Karpas-422 (cell line): ENCODE measurements around the gene DERL2. TPM values are rescaled to one million over a fixed set of nuclear protein-coding genes. Genes with fewer than 3 reads are reported as not detected.

ENCODE experiments used
- DNase-seq: peaks from one replicate; pipeline ENCODE4 v3.0.0-alpha.2; 2015
- H2AFZ ChIP-seq: fragments of 200-600 bp; sonication (generic); 2 replicates; pipeline ENCODE4 v1.6.1; 2014; ENCODE audit warnings: antibody characterized with exemption, low read length, mixed read lengths
- H3K27ac ChIP-seq: fragments of 200-600 bp; sonication (generic); 2 replicates; pipeline ENCODE4 v1.5.1; 2014; ENCODE audit warnings: mild to moderate bottlenecking, low read length, moderate library complexity
- H3K27me3 ChIP-seq: fragments of 200-600 bp; sonication (generic); 2 replicates; pipeline ENCODE4 v1.6.1; 2014; ENCODE audit warnings: low read length, mixed read lengths
- H3K36me3 ChIP-seq: fragments of 200-600 bp; sonication (generic); 2 replicates; pipeline ENCODE4 v1.6.1; 2014; ENCODE audit warnings: low read length, mixed read lengths; ENCODE audit not compliant: insufficient read depth
- H3K4me1 ChIP-seq: fragments of 200-600 bp; sonication (generic); 2 replicates; pipeline ENCODE4 v1.6.1; 2014; ENCODE audit warnings: mild to moderate bottlenecking, low read length, mixed read lengths
- H3K4me2 ChIP-seq: fragments of 200-600 bp; sonication (generic); 2 replicates; pipeline ENCODE4 v1.6.1; 2014; ENCODE audit warnings: low read length, low read depth, mild to moderate bottlenecking; ENCODE audit not compliant: poor library complexity, severe bottlenecking
- H3K4me3 ChIP-seq: fragments of 200-600 bp; sonication (generic); 2 replicates; pipeline ENCODE4 v1.5.1; 2014; ENCODE audit warnings: mild to moderate bottlenecking, antibody characterized with exemption, low read length, mixed read lengths
- H3K79me2 ChIP-seq: fragments of 200-600 bp; sonication (generic); 2 replicates; pipeline ENCODE4 v1.6.1; 2014; ENCODE audit warnings: mild to moderate bottlenecking, low read length, mixed read lengths
- H3K9ac ChIP-seq: fragments of 200-600 bp; sonication (generic); 2 replicates; pipeline ENCODE4 v1.6.0; 2014; ENCODE audit warnings: low read length
- H3K9me2 ChIP-seq: fragments of 200-600 bp; sonication (generic), shearing (Covaris generic); replicated peaks from 2 replicates; pipeline ENCODE4 v1.6.0; 2014; ENCODE audit warnings: mild to moderate bottlenecking, low read length, moderate library complexity; ENCODE audit not compliant: insufficient read depth
- H3K9me3 ChIP-seq: fragments of 300-700, 200-600 bp; sonication (generic); 2 replicates; pipeline ENCODE4 v1.6.1; 2014; ENCODE audit warnings: low read length, mixed read lengths
- H4K20me1 ChIP-seq: fragments of 200-600 bp; sonication (generic); 2 replicates; pipeline ENCODE4 v1.6.1; 2014; ENCODE audit warnings: mild to moderate bottlenecking, antibody characterized with exemption, low read length, low read depth; ENCODE audit not compliant: insufficient read depth
- total RNA-seq: library from RNA; depleted of rRNA; stranded (reverse); fragments of >200 nt; shearing (Covaris generic); gene quantifications from 2 replicates; pipeline ENCODE4 v1.2.3, GENCODE V29; 2014; ENCODE audit warnings: low replicate concordance

DERL2 gene
- total RNA-seq, 1 experiment from 2014 or later: 23.8 TPM

GRCh38 chr17:5509482-5509881, 23.5 kb upstream of the DERL2 start:
- H3K9me2 ChIP-seq: no peaks in the 10 kb centered on the region
- no peak for DNase-seq

GRCh38 chr17:5508810-5509209, 22.8 kb upstream of the DERL2 start:
- no peaks in the 10 kb centered on the region for H3K9me2 ChIP-seq
- H4K20me1 ChIP-seq: no peaks in the 10 kb centered on the region
- no peaks in the 10 kb centered on the region for H3K36me3 ChIP-seq
- H3K4me1 ChIP-seq: no peaks in the 10 kb centered on the region
- H3K27ac ChIP-seq: no peak overlapping the region
- no peak overlapping the region for H2AFZ ChIP-seq
- no peak for DNase-seq
- no peaks in the 10 kb centered on the region for H3K9me3 ChIP-seq
- no peaks in the 10 kb centered on the region for H3K27me3 ChIP-seq
- H3K4me3 ChIP-seq: no peak overlapping the region
- H3K9ac ChIP-seq: no peak overlapping the region
- H3K4me2 ChIP-seq: no peak overlapping the region
- H3K79me2 ChIP-seq: no peaks in the 10 kb centered on the region

More at GRCh38 chr17:5509482-5509881, 23.5 kb upstream of the DERL2 start:
- H3K4me2 ChIP-seq: no peak overlapping the region
- no peaks in the 10 kb centered on the region for H3K4me1 ChIP-seq
- no peaks in the 10 kb centered on the region for H3K79me2 ChIP-seq
- no peaks in the 10 kb centered on the region for H3K27me3 ChIP-seq
- H4K20me1 ChIP-seq: no peaks in the 10 kb centered on the region
- H3K36me3 ChIP-seq: no peaks in the 10 kb centered on the region
- no peaks in the 10 kb centered on the region for H3K9me3 ChIP-seq
- no peak overlapping the region for H2AFZ ChIP-seq
- H3K4me3 ChIP-seq: no peak overlapping the region
- H3K27ac ChIP-seq: no peak overlapping the region
- H3K9ac ChIP-seq: no peak overlapping the region

- Histone ChIP-seq H3K36me3 (no peaks in the 10 kb centered on the region), H3K4me1 (no peaks in the 10 kb centered on the region), H3K79me2 (no peaks in the 10 kb centered on the region), H3K4me2 (no peak overlapping the region), H3K9ac (no peak overlapping the region), H2AFZ (no peak overlapping the region), H3K27me3 (no peaks in the 10 kb centered on the region), H3K9me2 (no peaks in the 10 kb centered on the region), H3K9me3 (no peaks in the 10 kb centered on the region), H3K4me3 (no peak overlapping the region), H3K27ac (no peak overlapping the region), H4K20me1 (no peaks in the 10 kb centered on the region)
- DNase-seq: no peak
These were observed 20.3 kb upstream of the DERL2 start for GRCh38 chr17:5506307-5506706.

GRCh38 chr17:5502552-5502951, 16.6 kb upstream of the DERL2 start:
- Histone ChIP-seq H2AFZ (no peak overlapping the region), H3K79me2 (no peaks in the 10 kb centered on the region), H4K20me1 (no peaks in the 10 kb centered on the region), H3K9me2 (no peaks in the 10 kb centered on the region), H3K9me3 (no peaks in the 10 kb centered on the region), H3K36me3 (no peaks in the 10 kb centered on the region), H3K4me1 (no peaks in the 10 kb centered on the region), H3K9ac (no peak overlapping the region), H3K4me2 (no peak overlapping the region), H3K4me3 (no peak overlapping the region), H3K27ac (no peak overlapping the region), H3K27me3 (no peaks in the 10 kb centered on the region)
- DNase-seq: no peak

GRCh38 chr17:5501685-5502084, 15.7 kb upstream of the DERL2 start:
- Histone ChIP-seq H3K4me1 (no peaks in the 10 kb centered on the region), H3K79me2 (no peaks in the 10 kb centered on the region), H3K9me2 (no peaks in the 10 kb centered on the region), H3K36me3 (no peaks in the 10 kb centered on the region), H4K20me1 (no peaks in the 10 kb centered on the region), H3K27ac (no peak overlapping the region), H2AFZ (no peak overlapping the region), H3K27me3 (no peaks in the 10 kb centered on the region), H3K9ac (no peak overlapping the region), H3K9me3 (no peaks in the 10 kb centered on the region), H3K4me3 (no peak overlapping the region), H3K4me2 (no peak overlapping the region)
- no peak for DNase-seq

GRCh38 chr17:5500589-5501391, 14.8 kb upstream of the DERL2 start:
- Histone ChIP-seq H3K9me2 (no peaks in the 10 kb centered on the region), H3K79me2 (no peaks in the 10 kb centered on the region), H3K9me3 (no peaks in the 10 kb centered on the region), H3K4me3 (no peak overlapping the region), H3K4me1 (no peaks in the 10 kb centered on the region), H4K20me1 (no peaks in the 10 kb centered on the region), H3K27me3 (peaks cover 3% of the 10 kb centered on the region; the same call in 1 of the 2 replicates), H3K27ac (no peak overlapping the region), H3K36me3 (no peaks in the 10 kb centered on the region), H3K9ac (no peak overlapping the region), H3K4me2 (no peak overlapping the region), H2AFZ (no peak overlapping the region)
- no peak for DNase-seq

GRCh38 chr17:5500247-5500588, 14.2 kb upstream of the DERL2 start:
- DNase-seq: no peak
- H4K20me1 ChIP-seq: no peaks in the 10 kb centered on the region
- H3K36me3 ChIP-seq: no peaks in the 10 kb centered on the region
- H2AFZ ChIP-seq: no peak overlapping the region
- no peaks in the 10 kb centered on the region for H3K4me1 ChIP-seq
- H3K4me3 ChIP-seq: no peak overlapping the region
- H3K9me2 ChIP-seq: no peaks in the 10 kb centered on the region
- H3K27ac ChIP-seq: no peak overlapping the region
- H3K27me3 ChIP-seq: peaks cover 3% of the 10 kb centered on the region; the same call in 1 of the 2 replicates
- no peaks in the 10 kb centered on the region for H3K79me2 ChIP-seq
- no peak overlapping the region for H3K9ac ChIP-seq
- H3K4me2 ChIP-seq: no peak overlapping the region
- no peaks in the 10 kb centered on the region for H3K9me3 ChIP-seq

GRCh38 chr17:5499476-5500231, 13.7 kb upstream of the DERL2 start:
- Histone ChIP-seq H4K20me1 (no peaks in the 10 kb centered on the region), H2AFZ (no peak overlapping the region), H3K27me3 (peaks cover 3% of the 10 kb centered on the region; the same call in 1 of the 2 replicates), H3K27ac (no peak overlapping the region), H3K4me1 (no peaks in the 10 kb centered on the region), H3K9me3 (no peaks in the 10 kb centered on the region), H3K4me2 (no peak overlapping the region), H3K79me2 (no peaks in the 10 kb centered on the region), H3K4me3 (no peak overlapping the region), H3K9ac (no peak overlapping the region), H3K36me3 (no peaks in the 10 kb centered on the region), H3K9me2 (no peaks in the 10 kb centered on the region)
- DNase-seq: no peak
